ENCODE measurements around the gene NR6A1. TPM values are rescaled to one million over a fixed set of nuclear protein-coding genes. Genes with fewer than 3 reads are reported as not detected.

The NR6A1 gene
- total RNA-seq, 2 donors from 2014 or later: 0.71 to 4.6 TPM

- no peaks in the 10 kb centered on the region for H3K27me3 ChIP-seq (replicated peaks; ENCODE audit: insufficient read depth)
- no peaks in the 10 kb centered on the region for H3K9me3 ChIP-seq
- no peaks in the 10 kb centered on the region for H3K4me1 ChIP-seq (ENCODE audit: control insufficient read depth in 1 of 2, low read depth in 2 of 2)
- H3K4me3 ChIP-seq: no peak overlapping the region
- DNase-seq (ENCODE audit: low spot score) (no peak), ATAC-seq (ENCODE audit: insufficient number of reproducible peaks, low FRiP score, low read depth) (no peak)
- no peak overlapping the region for H3K27ac ChIP-seq
- H3K36me3 ChIP-seq: no peaks in the 10 kb centered on the region
- TF ChIP-seq, protein P1, sequence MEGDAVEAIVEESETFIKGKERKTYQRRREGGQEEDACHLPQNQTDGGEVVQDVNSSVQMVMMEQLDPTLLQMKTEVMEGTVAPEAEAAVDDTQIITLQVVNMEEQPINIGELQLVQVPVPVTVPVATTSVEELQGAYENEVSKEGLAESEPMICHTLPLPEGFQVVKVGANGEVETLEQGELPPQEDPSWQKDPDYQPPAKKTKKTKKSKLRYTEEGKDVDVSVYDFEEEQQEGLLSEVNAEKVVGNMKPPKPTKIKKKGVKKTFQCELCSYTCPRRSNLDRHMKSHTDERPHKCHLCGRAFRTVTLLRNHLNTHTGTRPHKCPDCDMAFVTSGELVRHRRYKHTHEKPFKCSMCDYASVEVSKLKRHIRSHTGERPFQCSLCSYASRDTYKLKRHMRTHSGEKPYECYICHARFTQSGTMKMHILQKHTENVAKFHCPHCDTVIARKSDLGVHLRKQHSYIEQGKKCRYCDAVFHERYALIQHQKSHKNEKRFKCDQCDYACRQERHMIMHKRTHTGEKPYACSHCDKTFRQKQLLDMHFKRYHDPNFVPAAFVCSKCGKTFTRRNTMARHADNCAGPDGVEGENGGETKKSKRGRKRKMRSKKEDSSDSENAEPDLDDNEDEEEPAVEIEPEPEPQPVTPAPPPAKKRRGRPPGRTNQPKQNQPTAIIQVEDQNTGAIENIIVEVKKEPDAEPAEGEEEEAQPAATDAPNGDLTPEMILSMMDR (IDR thresholded peaks at IDR 0.05): no peak
These were observed 42.5 kb upstream of the NR6A1 start for GRCh38 chr9:124813501-124814163.

GRCh38 chr9:124813041-124813440 is 41.9 kb upstream of the NR6A1 start:
- ATAC-seq (ENCODE audit: insufficient number of reproducible peaks, low FRiP score, low read depth): no peak

GRCh38 chr9:124812441-124812876 is 41.3 kb upstream of the NR6A1 start:
- no peak for ATAC-seq (ENCODE audit: insufficient number of reproducible peaks, low FRiP score, low read depth)
- Histone ChIP-seq H3K4me3 (no peak overlapping the region), H3K9me3 (no peaks in the 10 kb centered on the region), H3K4me1 (ENCODE audit: control insufficient read depth in 1 of 2, low read depth in 2 of 2) (no peaks in the 10 kb centered on the region), H3K27me3 (replicated peaks; ENCODE audit: insufficient read depth) (no peaks in the 10 kb centered on the region), H3K36me3 (no peaks in the 10 kb centered on the region), H3K27ac (no peak overlapping the region)
- TF ChIP-seq, protein P1 (IDR thresholded peaks at IDR 0.05): no peak
- no peak for DNase-seq (ENCODE audit: low spot score)

More at GRCh38 chr9:124813041-124813440, 41.9 kb upstream of the NR6A1 start:
- Histone ChIP-seq H3K9me3 (no peaks in the 10 kb centered on the region), H3K27me3 (replicated peaks; ENCODE audit: insufficient read depth) (no peaks in the 10 kb centered on the region), H3K36me3 (no peaks in the 10 kb centered on the region), H3K27ac (no peak overlapping the region), H3K4me1 (ENCODE audit: control insufficient read depth in 1 of 2, low read depth in 2 of 2) (no peaks in the 10 kb centered on the region), H3K4me3 (no peak overlapping the region)
- TF ChIP-seq, protein P1 (IDR thresholded peaks at IDR 0.05): no peak
- DNase-seq (ENCODE audit: low spot score): no peak

DNA sequence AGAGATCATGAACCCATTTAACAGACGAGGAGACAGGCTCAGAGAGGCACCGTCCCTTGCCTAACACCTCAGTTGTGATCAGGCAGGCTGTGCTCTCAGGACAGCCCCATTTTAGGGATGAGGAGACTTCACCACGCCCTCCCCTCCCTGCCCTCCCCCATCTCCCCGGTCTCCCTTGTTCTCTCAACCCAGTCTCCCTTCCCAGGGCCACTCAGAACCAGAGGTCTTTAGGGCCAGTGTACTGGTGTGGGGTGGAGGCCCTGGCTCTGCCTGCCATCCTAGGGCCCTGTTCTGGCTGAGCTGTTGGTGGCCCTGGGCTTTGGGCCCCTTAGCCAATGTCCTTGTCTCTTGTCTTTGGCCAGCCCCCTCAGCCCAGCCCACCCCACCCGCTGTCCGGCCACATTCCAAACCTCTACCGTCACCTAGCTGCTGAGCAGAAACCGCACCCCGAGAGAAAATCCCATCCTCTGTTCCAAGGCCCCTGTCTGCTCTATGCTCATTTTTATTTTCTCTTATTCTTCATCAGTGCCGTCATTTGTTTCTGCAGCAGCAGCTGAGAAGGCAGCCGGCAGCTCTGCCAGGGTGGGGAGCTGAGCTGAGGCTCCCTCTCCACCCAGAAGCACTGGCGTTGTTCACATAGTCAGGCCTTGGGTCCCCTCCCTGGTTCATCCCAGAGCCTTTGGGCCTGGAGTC is 39.7 kb upstream of the NR6A1 start:
- Histone ChIP-seq H3K4me1 (ENCODE audit: control insufficient read depth in 1 of 2, low read depth in 2 of 2) (no peaks in the 10 kb centered on the region), H3K4me3 (no peak overlapping the region), H3K36me3 (no peaks in the 10 kb centered on the region), H3K27ac (no peak overlapping the region), H3K9me3 (no peaks in the 10 kb centered on the region), H3K27me3 (replicated peaks; ENCODE audit: insufficient read depth) (no peaks in the 10 kb centered on the region)
- ATAC-seq (ENCODE audit: insufficient number of reproducible peaks, low FRiP score, low read depth) (no peak), DNase-seq (ENCODE audit: low spot score) (no peak)
- TF ChIP-seq, protein P1 (IDR thresholded peaks at IDR 0.05): no peak

- H3K4me1 ChIP-seq (ENCODE audit: control insufficient read depth in 1 of 2, low read depth in 2 of 2): no peaks in the 10 kb centered on the region
- no peaks in the 10 kb centered on the region for H3K36me3 ChIP-seq
- no peaks in the 10 kb centered on the region for H3K9me3 ChIP-seq
- TF ChIP-seq, protein P1 (IDR thresholded peaks at IDR 0.05): no peak
- H3K27ac ChIP-seq: no peak overlapping the region
- ATAC-seq (ENCODE audit: insufficient number of reproducible peaks, low FRiP score, low read depth) (no peak), DNase-seq (ENCODE audit: low spot score) (no peak)
- H3K27me3 ChIP-seq (replicated peaks; ENCODE audit: insufficient read depth): no peaks in the 10 kb centered on the region
- no peak overlapping the region for H3K4me3 ChIP-seq
These were observed 38.8 kb upstream of the NR6A1 start for GRCh38 chr9:124809741-124810500.

Measured in thoracic aorta (tissue), 2 donors.